H4 (cell line): ENCODE data around the gene S100A3. TPM values are rescaled to one million over a fixed set of nuclear protein-coding genes. Genes with fewer than 3 reads are reported as not detected.

Experiments used
- DNase-seq: peaks from one replicate; pipeline ENCODE4 v3.0.0-alpha.2; 2015; ENCODE audit warnings: low spot score
- total RNA-seq: library from RNA; depleted of rRNA; stranded (reverse); fragments of >200 nt; shearing (Covaris generic); gene quantifications from 2 replicates; pipeline ENCODE4 v1.2.3, GENCODE V29; 2014

The S100A3 gene
- total RNA-seq, 1 experiment from 2014 or later, result 5.3 TPM

- DNase-seq, result no peak
Observed at GRCh38 chr1:153549741-153550397, 811 bp upstream of the S100A3 start.

- no peak for DNase-seq
Observed at GRCh38 chr1:153547560-153548551, 1.2 kb downstream of the S100A3 start.

GRCh38 chr1:153546796-153547559, 2.1 kb downstream of the S100A3 start:
- no peak for DNase-seq

GRCh38 chr1:153546371-153546770, 2.7 kb downstream of the S100A3 start:
- no peak for DNase-seq

GRCh38 chr1:153545067-153546055, 3.7 kb downstream of the S100A3 start, which contains the start of gene S100A4:
Gene S100A4 (minus strand): TSS chr1:153545806. CDS start chr1:153544794, 1,012 bp downstream.
- peak; percentile 86 for DNase-seq

GRCh38 chr1:153544453-153545066, 4.5 kb downstream of the S100A3 start:
- no peak for DNase-seq

GRCh38 chr1:153543736-153544135, 5.3 kb downstream of the S100A3 start:
- DNase-seq, result no peak

GRCh38 chr1:153542956-153543711, 5.9 kb downstream of the S100A3 start:
- DNase-seq, result no peak

GRCh38 chr1:153541641-153542590, 7.1 kb downstream of the S100A3 start:
- no peak for DNase-seq

GRCh38 chr1:153540394-153541361, 8.4 kb downstream of the S100A3 start, which contains the start of gene S100A5:
Gene S100A5 (minus strand): TSS chr1:153540934. CDS start chr1:153540191, 743 bp downstream.
- peak; percentile 43 for DNase-seq

GRCh38 chr1:153539395-153540093, 9.5 kb downstream of the S100A3 start:
- DNase-seq, result no peak

- no peak for DNase-seq
Observed at GRCh38 chr1:153538315-153538821, 10.7 kb downstream of the S100A3 start.

- DNase-seq, result no peak
Observed at GRCh38 chr1:153537376-153537730, 11.7 kb downstream of the S100A3 start.

- no peak for DNase-seq
Observed at GRCh38 chr1:153536671-153537375, 12.2 kb downstream of the S100A3 start.

- DNase-seq, result peak; percentile 92
Observed at GRCh38 chr1:153536012-153536670, 12.9 kb downstream of the S100A3 start.
